GM12874 (cell line): ENCODE measurements around the gene G3BP1.

Source experiments
- TF ChIP-seq, protein P1 (sequence below): IDR thresholded peaks from 2 replicates; pipeline ENCODE4 v1.5.1; 2011; ENCODE audit warnings: low read depth, mild to moderate bottlenecking, control low read depth, low read length, moderate library complexity; ENCODE audit not compliant: insufficient read depth

The G3BP1 gene

DNA sequence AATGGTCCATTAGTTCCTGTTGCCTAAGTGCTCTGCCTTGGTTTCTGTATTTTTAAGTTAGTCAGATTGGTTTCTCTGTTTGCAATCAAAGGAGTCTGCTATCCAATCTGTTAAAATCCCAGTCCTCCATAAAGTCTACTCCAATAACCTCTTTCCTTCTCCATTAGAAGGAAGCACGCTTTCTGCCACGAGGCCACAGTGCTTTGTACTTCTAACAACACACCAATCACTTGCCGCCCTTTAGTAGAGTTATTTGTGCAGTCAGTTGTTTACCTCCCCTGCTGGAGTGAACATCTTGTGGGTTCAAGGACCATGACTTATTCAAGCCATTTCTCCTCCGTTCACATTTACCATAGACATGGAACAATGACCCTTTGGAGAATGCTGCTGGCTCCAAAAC is 83.9 kb downstream of the G3BP1 start:
- TF ChIP-seq, protein P1, sequence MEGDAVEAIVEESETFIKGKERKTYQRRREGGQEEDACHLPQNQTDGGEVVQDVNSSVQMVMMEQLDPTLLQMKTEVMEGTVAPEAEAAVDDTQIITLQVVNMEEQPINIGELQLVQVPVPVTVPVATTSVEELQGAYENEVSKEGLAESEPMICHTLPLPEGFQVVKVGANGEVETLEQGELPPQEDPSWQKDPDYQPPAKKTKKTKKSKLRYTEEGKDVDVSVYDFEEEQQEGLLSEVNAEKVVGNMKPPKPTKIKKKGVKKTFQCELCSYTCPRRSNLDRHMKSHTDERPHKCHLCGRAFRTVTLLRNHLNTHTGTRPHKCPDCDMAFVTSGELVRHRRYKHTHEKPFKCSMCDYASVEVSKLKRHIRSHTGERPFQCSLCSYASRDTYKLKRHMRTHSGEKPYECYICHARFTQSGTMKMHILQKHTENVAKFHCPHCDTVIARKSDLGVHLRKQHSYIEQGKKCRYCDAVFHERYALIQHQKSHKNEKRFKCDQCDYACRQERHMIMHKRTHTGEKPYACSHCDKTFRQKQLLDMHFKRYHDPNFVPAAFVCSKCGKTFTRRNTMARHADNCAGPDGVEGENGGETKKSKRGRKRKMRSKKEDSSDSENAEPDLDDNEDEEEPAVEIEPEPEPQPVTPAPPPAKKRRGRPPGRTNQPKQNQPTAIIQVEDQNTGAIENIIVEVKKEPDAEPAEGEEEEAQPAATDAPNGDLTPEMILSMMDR: no peak

DNA sequence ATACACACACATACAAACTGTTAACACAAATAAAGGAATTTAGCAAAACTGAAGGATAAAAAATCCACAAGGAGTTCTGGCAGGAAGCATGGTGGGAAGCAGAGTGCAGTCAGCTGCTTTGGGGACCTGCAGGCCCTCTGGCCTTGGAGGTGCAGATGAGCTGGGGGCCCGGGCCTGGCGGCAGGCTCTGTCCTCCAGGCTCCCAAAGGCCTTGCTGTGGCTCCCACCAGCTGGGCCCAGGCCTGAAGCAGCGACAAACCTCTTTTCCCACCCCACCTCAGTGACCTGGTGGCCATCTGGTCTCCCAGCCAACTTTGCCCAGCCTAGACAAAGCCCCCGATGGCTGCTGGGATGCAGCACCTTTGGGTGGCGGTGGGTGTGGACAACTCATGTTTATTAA is 85.1 kb downstream of the G3BP1 start:
- TF ChIP-seq, protein P1: no peak
